ENCODE data around the gene HK1.

DNA sequence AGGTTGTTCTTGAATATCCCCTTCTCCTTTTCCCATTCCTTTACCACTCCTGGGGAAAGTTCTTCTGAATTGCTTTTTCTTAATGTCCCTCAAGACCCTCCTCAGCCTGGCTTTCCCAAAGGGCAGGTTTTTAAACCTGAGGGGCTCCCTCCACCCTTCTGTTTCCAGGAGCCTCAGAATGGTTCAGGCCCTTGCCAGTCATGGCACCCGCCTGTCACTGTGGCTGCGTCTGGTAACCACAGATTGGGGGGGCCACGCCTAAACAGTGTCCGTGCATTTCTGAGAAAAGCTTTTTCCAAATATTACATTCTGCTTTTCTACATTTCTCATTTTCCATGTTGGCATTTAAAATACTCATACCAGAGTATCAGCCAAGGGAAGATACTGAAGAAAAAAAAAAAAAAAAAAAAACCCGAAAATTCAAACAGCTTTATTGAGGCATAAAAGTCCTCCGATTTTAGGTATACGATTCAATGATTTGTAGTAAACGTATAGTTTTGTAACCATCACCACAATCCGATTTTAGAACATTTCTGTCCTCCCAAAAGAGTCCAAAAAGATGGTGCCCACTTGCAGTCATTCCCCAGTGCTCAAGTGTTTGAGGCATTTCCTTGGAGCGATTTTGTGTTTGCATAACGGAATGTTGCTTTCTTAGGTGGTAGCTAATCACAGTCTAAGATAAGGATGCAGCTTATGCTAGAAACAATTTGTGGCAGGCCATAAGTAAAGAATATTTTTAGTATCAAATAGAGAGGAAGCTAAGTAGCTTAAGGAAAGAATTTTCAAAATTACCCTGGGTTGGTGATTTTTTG lies 36.0 kb upstream of the HK1 start:
- TF ChIP-seq, protein P1, sequence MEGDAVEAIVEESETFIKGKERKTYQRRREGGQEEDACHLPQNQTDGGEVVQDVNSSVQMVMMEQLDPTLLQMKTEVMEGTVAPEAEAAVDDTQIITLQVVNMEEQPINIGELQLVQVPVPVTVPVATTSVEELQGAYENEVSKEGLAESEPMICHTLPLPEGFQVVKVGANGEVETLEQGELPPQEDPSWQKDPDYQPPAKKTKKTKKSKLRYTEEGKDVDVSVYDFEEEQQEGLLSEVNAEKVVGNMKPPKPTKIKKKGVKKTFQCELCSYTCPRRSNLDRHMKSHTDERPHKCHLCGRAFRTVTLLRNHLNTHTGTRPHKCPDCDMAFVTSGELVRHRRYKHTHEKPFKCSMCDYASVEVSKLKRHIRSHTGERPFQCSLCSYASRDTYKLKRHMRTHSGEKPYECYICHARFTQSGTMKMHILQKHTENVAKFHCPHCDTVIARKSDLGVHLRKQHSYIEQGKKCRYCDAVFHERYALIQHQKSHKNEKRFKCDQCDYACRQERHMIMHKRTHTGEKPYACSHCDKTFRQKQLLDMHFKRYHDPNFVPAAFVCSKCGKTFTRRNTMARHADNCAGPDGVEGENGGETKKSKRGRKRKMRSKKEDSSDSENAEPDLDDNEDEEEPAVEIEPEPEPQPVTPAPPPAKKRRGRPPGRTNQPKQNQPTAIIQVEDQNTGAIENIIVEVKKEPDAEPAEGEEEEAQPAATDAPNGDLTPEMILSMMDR (IDR thresholded peaks at IDR 0.05): no peak
- TF ChIP-seq POLR2A (IDR thresholded peaks at IDR 0.05): no peak
